Fibroblast of lung (primary cell): ENCODE data around the gene ITGBL1. TPM values are rescaled to one million over a fixed set of nuclear protein-coding genes. Genes with fewer than 3 reads are reported as not detected.

Experiments used
- DNase-seq, 2 donors: peaks; one replicate each; pipeline versions ENCODE4 v3.0.0 to v3.0.0-alpha.2; 2010; ENCODE audit warnings: low read depth in 2 of 2
- H2AFZ ChIP-seq: 2 replicates; pipeline ENCODE4 v1.5.1; 2012; ENCODE audit warnings: low read length, control low read depth, inconsistent platforms
- H3K27ac ChIP-seq: 2 replicates; pipeline ENCODE4 v1.5.1; 2011; ENCODE audit warnings: low read length, control low read depth; ENCODE audit not compliant: insufficient read depth
- H3K27me3 ChIP-seq: 2 replicates; pipeline ENCODE4 v1.5.1; 2011; ENCODE audit warnings: mild to moderate bottlenecking, low read length; ENCODE audit not compliant: control insufficient read depth, insufficient read depth
- H3K36me3 ChIP-seq: 2 replicates; pipeline ENCODE4 v1.5.1; 2011; ENCODE audit warnings: low read length; ENCODE audit not compliant: control insufficient read depth, insufficient read depth
- H3K4me1 ChIP-seq: 2 replicates; pipeline ENCODE4 v1.5.1; 2011; ENCODE audit warnings: low read length; ENCODE audit not compliant: control insufficient read depth, insufficient read depth; ENCODE audit errors: extremely low read depth
- H3K4me2 ChIP-seq: 2 replicates; pipeline ENCODE4 v1.5.1; 2011; ENCODE audit warnings: low read length, control low read depth; ENCODE audit not compliant: insufficient read depth; ENCODE audit errors: extremely low read depth
- H3K4me3 ChIP-seq, 4 experiments: fragments of 200-600 bp in 1 of 4; sonication (generic) in 1 of 4; replicated peaks in 1 of 4; 2 replicates each; pipeline ENCODE4 v1.5.1; 2011 to 2016; ENCODE audit warnings: low read length in 4 of 4, low read depth in 3 of 4, mild to moderate bottlenecking in 3 of 4, control low read depth in 2 of 4, inconsistent platforms in 1 of 4, mixed read lengths in 1 of 4; ENCODE audit not compliant: insufficient read depth in 1 of 4; ENCODE audit errors: control extremely low read depth in 1 of 4
- H3K79me2 ChIP-seq: 2 replicates; pipeline ENCODE4 v1.5.1; 2012; ENCODE audit warnings: mild to moderate bottlenecking, low read length, inconsistent platforms; ENCODE audit not compliant: control insufficient read depth, insufficient read depth
- H3K9ac ChIP-seq: 2 replicates; pipeline ENCODE4 v1.5.1; 2011; ENCODE audit warnings: mild to moderate bottlenecking, low read length, control low read depth; ENCODE audit not compliant: insufficient read depth
- H3K9me3 ChIP-seq: 2 replicates; pipeline ENCODE4 v1.5.1; 2012; ENCODE audit warnings: low read depth, low read length; ENCODE audit not compliant: control insufficient read depth, insufficient read depth
- H4K20me1 ChIP-seq: 2 replicates; pipeline ENCODE4 v1.5.1; 2011; ENCODE audit warnings: low read length; ENCODE audit not compliant: control insufficient read depth, insufficient read depth; ENCODE audit errors: extremely low read depth
- CTCF ChIP-seq, 2 donors: IDR thresholded peaks in 1 of 2; conservative IDR thresholded peaks in 1 of 2; 1 replicate in 1 of 2; 2 replicates in 1 of 2; pipeline ENCODE4 v1.5.1; 2011 to 2012; ENCODE audit warnings: low read length in 2 of 2, control low read depth in 1 of 2, inconsistent platforms in 1 of 2, low read depth in 1 of 2, mild to moderate bottlenecking in 1 of 2
- EZH2 ChIP-seq: IDR thresholded peaks from 2 replicates; pipeline ENCODE4 v1.5.1; 2012; ENCODE audit warnings: low read length, control low read depth, mild to moderate bottlenecking; ENCODE audit errors: missing control alignments
- polyA plus RNA-seq, 2 donors: library from polyadenylated mRNA; depleted of rRNA in 1 of 2; stranded (reverse) in 1 of 2; unstranded in 1 of 2; fragments of >200 nt; gene quantifications; 2 replicates each; pipeline ENCODE4 v1.2.1, GENCODE V29; 2011 to 2012; ENCODE audit warnings: missing spikeins in 1 of 2
- total RNA-seq: library from RNA; depleted of rRNA; stranded (reverse); fragments of >200 nt; gene quantifications from 2 replicates; pipeline ENCODE4 v1.2.1, GENCODE V29; 2014

Gene ITGBL1
- total and polyA plus RNA-seq, 2 donors (not counting 1 experiment from before 2014, with no cell fraction given): 45.1 to 87.4 TPM

DNA sequence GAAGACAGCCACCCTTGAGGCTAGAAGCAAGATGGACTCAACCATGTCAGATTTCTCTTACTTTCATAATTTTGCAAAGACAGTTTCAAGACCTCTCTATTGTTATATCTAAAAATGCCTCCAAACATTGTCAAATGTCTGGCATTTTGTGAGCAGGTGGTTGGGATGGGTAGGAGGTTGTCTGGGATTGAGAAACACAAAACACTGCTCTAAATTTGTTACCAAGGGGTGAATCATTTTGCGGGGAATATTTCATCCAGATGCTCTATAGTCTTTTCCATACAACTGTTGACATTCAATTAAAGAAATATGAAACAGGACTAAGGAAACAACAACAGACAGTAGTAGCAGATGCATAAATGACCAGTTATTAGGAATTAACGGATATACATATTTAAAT is 208.2 kb downstream of the ITGBL1 start:
- H3K4me1 ChIP-seq: no peaks in the 10 kb centered on the region
- TF ChIP-seq EZH2 (no peak), CTCF (conservative IDR thresholded peaks at IDR 0.05 in 1 of 2, IDR thresholded peaks at IDR 0.05 in 1 of 2; ENCODE audit: low read depth in 1 of 2, low read length in 2 of 2) (no peak)
- H3K36me3 ChIP-seq: no peaks in the 10 kb centered on the region
- no peak overlapping the region for H3K27ac ChIP-seq
- H2AFZ ChIP-seq: no peak overlapping the region
- no peaks in the 10 kb centered on the region for H3K27me3 ChIP-seq
- no peaks in the 10 kb centered on the region for H3K9me3 ChIP-seq
- H3K4me2 ChIP-seq: no peak overlapping the region
- H3K9ac ChIP-seq: no peak overlapping the region
- no peaks in the 10 kb centered on the region for H3K79me2 ChIP-seq
- no peak overlapping the region for H3K4me3 ChIP-seq
- no peaks in the 10 kb centered on the region for H4K20me1 ChIP-seq
- DNase-seq: no peak

DNA sequence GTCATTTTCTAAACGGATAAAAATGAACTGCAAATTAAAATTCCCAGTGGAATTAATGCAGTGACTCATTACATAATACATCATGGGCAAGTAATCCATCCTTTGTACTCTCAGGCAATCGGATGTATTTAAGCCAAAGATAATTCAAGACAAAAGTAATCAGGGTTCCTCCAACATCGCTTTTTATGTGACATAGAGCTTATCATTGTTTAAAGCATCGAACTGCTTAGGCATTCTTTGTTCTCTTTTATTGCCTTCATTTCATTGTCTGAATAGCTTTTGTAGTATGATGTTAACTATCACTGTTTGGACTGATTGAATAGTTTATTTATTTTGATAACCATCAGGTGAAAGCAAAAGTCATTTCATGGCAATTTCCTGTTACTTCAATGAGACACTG is 209.4 kb downstream of the ITGBL1 start:
- Histone ChIP-seq H3K27me3 (no peaks in the 10 kb centered on the region), H3K4me3 (no peak overlapping the region), H3K36me3 (no peaks in the 10 kb centered on the region), H3K9ac (no peak overlapping the region), H3K4me2 (no peak overlapping the region), H3K9me3 (no peaks in the 10 kb centered on the region), H3K4me1 (no peaks in the 10 kb centered on the region), H4K20me1 (no peaks in the 10 kb centered on the region), H3K27ac (no peak overlapping the region), H3K79me2 (no peaks in the 10 kb centered on the region), H2AFZ (no peak overlapping the region)
- TF ChIP-seq EZH2: no peak
- TF ChIP-seq CTCF (conservative IDR thresholded peaks at IDR 0.05 in 1 of 2, IDR thresholded peaks at IDR 0.05 in 1 of 2; ENCODE audit: low read depth in 1 of 2, low read length in 2 of 2): no peak
- DNase-seq: peak in 1 of 2 donors; percentile 25

DNA sequence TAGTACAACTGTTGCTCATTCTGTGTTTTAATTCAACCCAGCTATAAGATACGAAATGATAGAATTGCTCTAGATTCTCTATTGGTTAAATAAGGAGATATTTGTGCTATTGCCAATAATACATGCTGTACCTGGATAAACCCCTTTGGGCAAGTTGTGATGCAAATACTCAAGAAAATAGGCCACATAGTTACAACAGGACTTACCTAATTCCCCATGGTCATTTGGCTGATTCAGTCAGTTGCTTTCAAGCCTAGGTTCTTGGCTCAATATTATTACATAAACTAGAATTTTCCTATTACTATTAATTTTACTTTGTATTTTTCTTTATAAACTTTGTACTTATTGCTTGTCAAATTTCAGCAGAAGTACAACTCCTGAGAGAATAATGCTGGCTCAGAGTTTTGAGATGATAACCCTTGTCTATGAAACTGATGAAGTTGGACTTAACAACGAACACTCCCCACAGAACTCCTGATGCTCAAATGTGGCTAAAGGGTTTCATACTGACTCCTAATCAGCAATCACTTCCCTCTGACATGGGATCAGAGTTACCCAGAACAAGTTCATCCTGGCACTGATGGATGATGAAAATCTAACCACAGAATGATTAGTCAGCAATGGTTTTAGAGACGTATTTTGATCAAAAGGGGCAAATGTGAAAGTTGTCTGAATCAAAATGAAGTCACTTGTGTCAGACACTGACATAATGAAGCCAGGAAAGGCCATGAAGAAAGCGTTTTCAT is 221.1 kb downstream of the ITGBL1 start:
- Histone ChIP-seq H3K9ac (no peak overlapping the region), H3K4me3 (no peak overlapping the region), H3K36me3 (no peaks in the 10 kb centered on the region), H2AFZ (no peak overlapping the region), H4K20me1 (no peaks in the 10 kb centered on the region), H3K27me3 (no peaks in the 10 kb centered on the region), H3K4me2 (no peak overlapping the region), H3K27ac (no peak overlapping the region), H3K9me3 (no peaks in the 10 kb centered on the region), H3K79me2 (no peaks in the 10 kb centered on the region), H3K4me1 (no peaks in the 10 kb centered on the region)
- TF ChIP-seq EZH2: no peak
- no peak for TF ChIP-seq CTCF (conservative IDR thresholded peaks at IDR 0.05 in 1 of 2, IDR thresholded peaks at IDR 0.05 in 1 of 2; ENCODE audit: low read depth in 1 of 2, low read length in 2 of 2)
- no peak for DNase-seq
